A673 (cell line): ENCODE data around the gene DHRS7C.

ENCODE experiments used
- CTCF ChIP-seq: fragments of 300-800, 200-600 bp; sonication (generic); conservative IDR thresholded peaks from 2 replicates; pipeline ENCODE4 v1.5.1; 2017; ENCODE audit warnings: low read depth, mild to moderate bottlenecking, antibody characterized with exemption, low read length, moderate library complexity, mixed read lengths
- EZH2 ChIP-seq: fragments of 200-600 bp; sonication (generic); IDR thresholded peaks from 2 replicates; pipeline ENCODE4 v1.6.1; 2017; ENCODE audit warnings: borderline replicate concordance, low read depth, mild to moderate bottlenecking, mixed read lengths, antibody characterized with exemption, low read length; ENCODE audit not compliant: poor library complexity, severe bottlenecking

- TF ChIP-seq CTCF (no peak), EZH2 (no peak)
Measured at GRCh38 chr17:9798724-9799123, 7.3 kb upstream of the DHRS7C start.
